Endothelial cell (in vitro differentiated cells): ENCODE measurements around the gene CLHC1. TPM values are rescaled to one million over a fixed set of nuclear protein-coding genes. Genes with fewer than 3 reads are reported as not detected.

Source experiments
- DNase-seq: peaks from one replicate; pipeline ENCODE4 v3.0.0; 2021; ENCODE audit warnings: low spot score
- H3K27ac Mint-ChIP-seq: one replicate; pipeline ENCODE4 v1.8.0; 2021; ENCODE audit warnings: mixed read lengths, inconsistent platforms; ENCODE audit not compliant: unreplicated experiment
- H3K27me3 Mint-ChIP-seq: one replicate; pipeline ENCODE4 v1.8.0; 2021; ENCODE audit warnings: mild to moderate bottlenecking, moderate library complexity, mixed read lengths, inconsistent platforms; ENCODE audit not compliant: unreplicated experiment
- H3K36me3 Mint-ChIP-seq: one replicate; pipeline ENCODE4 v1.8.0; 2021; ENCODE audit warnings: mild to moderate bottlenecking, low read depth, mixed read lengths, inconsistent platforms; ENCODE audit not compliant: unreplicated experiment
- H3K4me1 Mint-ChIP-seq: one replicate; pipeline ENCODE4 v1.8.0; 2021; ENCODE audit warnings: mild to moderate bottlenecking, mixed read lengths, inconsistent platforms; ENCODE audit not compliant: unreplicated experiment
- H3K4me3 Mint-ChIP-seq: one replicate; pipeline ENCODE4 v1.8.0; 2021; ENCODE audit warnings: mild to moderate bottlenecking, mixed read lengths, inconsistent platforms; ENCODE audit not compliant: unreplicated experiment
- H3K9me3 Mint-ChIP-seq: one replicate; pipeline ENCODE4 v1.8.0; 2021; ENCODE audit warnings: mixed read lengths, inconsistent platforms; ENCODE audit not compliant: unreplicated experiment
- CTCF ChIP-seq: fragments of 200-600 bp; sonication (generic); IDR thresholded peaks from one replicate; pipeline ENCODE4 v1.5.0; 2021; ENCODE audit warnings: antibody characterized with exemption; ENCODE audit not compliant: unreplicated experiment
- total RNA-seq: library from RNA; stranded (reverse); fragmentation: NEBNext Ultra II Directional; extraction: Animal tissue kit (Norgen Biotek cat#: 25700); gene quantifications from one replicate; pipeline ENCODE4 v1.2.1, GENCODE V29; 2021; ENCODE audit not compliant: unreplicated experiment

CLHC1 gene
- total RNA-seq, 1 donor from 2014 or later: 20.2 TPM

GRCh38 chr2:55156984-55157383 lies 75.1 kb downstream of the CLHC1 start:
- Mint-ChIP-seq H3K27me3 (peaks cover 4% of the 10 kb centered on the region), H3K9me3 (no peaks in the 10 kb centered on the region), H3K4me1 (peaks cover 52% of the 10 kb centered on the region), H3K36me3 (no peaks in the 10 kb centered on the region), H3K27ac (no peak overlapping the region), H3K4me3 (no peak overlapping the region)
- no peak for TF ChIP-seq CTCF
- DNase-seq: no peak

DNA sequence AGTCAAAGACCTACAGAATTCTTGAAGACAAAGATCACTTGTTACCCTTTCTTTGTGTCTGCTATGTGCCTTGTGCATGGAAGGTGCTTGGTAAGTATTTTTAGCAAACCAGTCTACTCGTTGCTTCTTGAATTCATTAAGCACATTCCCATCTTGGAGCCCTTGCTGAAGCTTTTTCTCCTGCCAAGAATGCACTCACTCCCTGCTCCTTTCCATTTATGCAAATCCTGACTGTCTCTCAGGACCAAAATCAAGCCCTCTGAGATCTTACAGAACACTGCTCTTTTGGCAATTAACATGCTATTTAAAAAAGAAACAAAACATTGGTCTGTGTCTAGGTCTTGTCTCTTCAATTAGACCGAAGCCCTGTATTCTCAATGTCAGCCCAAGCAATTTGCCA lies 75.8 kb downstream of the CLHC1 start:
- H3K27ac Mint-ChIP-seq: no peak overlapping the region
- no peak for TF ChIP-seq CTCF
- H3K4me3 Mint-ChIP-seq: no peak overlapping the region
- H3K27me3 Mint-ChIP-seq: peaks cover 7% of the 10 kb centered on the region
- H3K9me3 Mint-ChIP-seq: no peaks in the 10 kb centered on the region
- H3K36me3 Mint-ChIP-seq: no peaks in the 10 kb centered on the region
- DNase-seq: no peak
- peaks cover 49% of the 10 kb centered on the region for H3K4me1 Mint-ChIP-seq

GRCh38 chr2:55155764-55156281 lies 76.3 kb downstream of the CLHC1 start:
- DNase-seq: no peak
- H3K4me3 Mint-ChIP-seq: no peak overlapping the region
- H3K36me3 Mint-ChIP-seq: no peaks in the 10 kb centered on the region
- peaks cover 7% of the 10 kb centered on the region for H3K27me3 Mint-ChIP-seq
- TF ChIP-seq CTCF: no peak
- peaks cover 47% of the 10 kb centered on the region for H3K4me1 Mint-ChIP-seq
- no peaks in the 10 kb centered on the region for H3K9me3 Mint-ChIP-seq
- no peak overlapping the region for H3K27ac Mint-ChIP-seq

GRCh38 chr2:55155206-55155605 lies 76.9 kb downstream of the CLHC1 start:
- no peak for TF ChIP-seq CTCF
- no peaks in the 10 kb centered on the region for H3K36me3 Mint-ChIP-seq
- H3K4me3 Mint-ChIP-seq: no peak overlapping the region
- H3K27me3 Mint-ChIP-seq: peaks cover 8% of the 10 kb centered on the region
- H3K9me3 Mint-ChIP-seq: no peaks in the 10 kb centered on the region
- peaks cover 41% of the 10 kb centered on the region for H3K4me1 Mint-ChIP-seq
- peak overlapping the region; percentile 25 for H3K27ac Mint-ChIP-seq
- DNase-seq: no peak

DNA sequence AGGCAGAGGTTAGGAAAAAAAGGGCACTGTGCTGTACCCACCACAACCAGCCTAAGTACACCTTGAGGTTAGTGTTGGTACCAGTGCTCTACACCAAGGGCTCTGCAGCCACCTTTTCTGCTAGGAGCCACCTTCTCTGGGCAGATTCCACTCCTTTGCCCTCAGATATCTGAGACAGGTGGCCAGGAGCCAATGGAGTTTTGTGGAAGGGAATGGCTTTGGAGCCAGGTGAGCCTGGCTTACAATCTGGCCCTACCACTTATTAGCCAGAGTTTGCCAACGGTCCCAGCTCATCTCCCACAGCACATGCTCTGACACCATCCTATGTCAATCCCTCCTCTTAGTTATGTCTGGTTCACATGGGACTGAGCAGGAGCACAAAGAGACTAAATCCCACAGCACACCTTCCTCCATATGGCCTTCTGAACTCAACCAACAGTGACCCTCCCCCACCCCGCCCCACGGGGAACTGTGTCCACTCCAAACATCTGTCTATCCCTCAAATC lies 77.5 kb downstream of the CLHC1 start:
- Mint-ChIP-seq H3K9me3 (no peaks in the 10 kb centered on the region), H3K4me3 (no peak overlapping the region), H3K27me3 (peaks cover 10% of the 10 kb centered on the region), H3K4me1 (peaks cover 43% of the 10 kb centered on the region), H3K27ac (no peak overlapping the region), H3K36me3 (peaks cover 4% of the 10 kb centered on the region)
- TF ChIP-seq CTCF: no peak
- DNase-seq: no peak
